HG02678 (cell line): ENCODE measurements around the gene VPS26C.

Experiments
- ATAC-seq: cut with Tn5 transposase; IDR thresholded peaks from one replicate; pipeline ENCODE4 v1.9.1; 2021; ENCODE audit warnings: mild to moderate bottlenecking, moderate library complexity; ENCODE audit not compliant: unreplicated experiment

VPS26C gene

DNA sequence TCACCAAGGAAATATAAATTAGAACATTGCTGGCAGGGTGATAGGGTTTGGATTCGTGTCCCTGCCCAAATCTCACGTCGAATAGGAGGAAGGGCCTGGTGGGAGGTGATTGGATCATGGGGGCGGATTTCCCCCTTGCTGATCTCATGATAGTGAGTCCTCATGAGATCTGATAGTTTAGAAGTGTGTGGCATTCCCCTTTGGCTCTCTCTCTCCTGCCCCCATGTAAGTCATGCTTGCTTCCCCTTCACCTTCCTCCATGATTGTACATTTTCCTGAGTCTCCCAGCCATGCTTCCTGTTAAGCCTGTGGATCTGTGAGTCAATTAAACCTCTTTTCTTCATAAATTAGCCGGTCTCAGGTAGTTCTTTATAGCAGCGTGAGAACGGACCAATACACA is 60.6 kb downstream of the VPS26C start:
- ATAC-seq: no peak

DNA sequence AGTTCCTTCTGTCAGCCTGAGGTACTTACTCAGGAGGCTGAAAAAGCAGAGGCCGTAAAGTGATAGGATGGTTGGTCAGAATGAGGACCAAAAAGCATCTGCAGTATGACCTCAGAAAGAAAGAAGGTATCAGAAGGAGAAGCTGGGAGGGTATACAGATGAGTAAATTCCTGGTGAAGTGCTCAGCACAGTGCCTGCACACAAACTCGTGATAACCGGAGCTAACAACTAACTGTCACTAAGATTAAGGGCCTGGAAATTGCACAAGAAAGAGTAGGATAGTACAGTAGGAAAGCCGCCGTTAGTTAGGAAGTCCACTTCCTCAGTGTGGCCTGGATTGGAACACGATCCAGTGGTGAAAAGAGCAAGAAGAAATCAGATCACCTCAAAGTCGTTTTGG is 62.6 kb downstream of the VPS26C start:
- ATAC-seq: no peak

GRCh38 chr21:37202221-37203110 is 64.7 kb downstream of the VPS26C start:
- ATAC-seq: no peak

GRCh38 chr21:37200641-37201480 is 66.3 kb downstream of the VPS26C start:
- ATAC-seq: no peak

GRCh38 chr21:37199057-37199924 is 67.8 kb downstream of the VPS26C start:
- ATAC-seq: no peak

DNA sequence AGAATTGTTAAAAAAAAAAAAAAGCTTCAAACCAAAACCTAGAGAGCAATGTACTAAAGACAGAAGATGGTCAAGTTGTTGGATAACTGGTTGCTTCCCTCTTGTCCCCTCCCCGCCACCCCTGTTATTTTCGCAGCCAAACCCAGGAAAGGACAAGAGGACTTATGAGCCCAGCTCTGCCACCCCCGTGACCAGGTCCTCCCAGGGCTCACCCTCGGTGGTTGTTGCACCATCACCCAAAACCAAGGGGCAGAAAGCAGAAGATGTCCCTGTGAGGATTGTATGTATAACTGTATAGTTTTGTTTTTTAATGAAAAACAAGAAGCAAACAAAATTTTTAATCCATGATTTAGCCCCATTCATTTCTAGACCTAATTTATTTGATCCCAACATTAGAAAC is 69.4 kb downstream of the VPS26C start:
- no peak for ATAC-seq

GRCh38 chr21:37196847-37197246 is 70.3 kb downstream of the VPS26C start:
- ATAC-seq: no peak

GRCh38 chr21:37195610-37196009 is 71.5 kb downstream of the VPS26C start:
- no peak for ATAC-seq

DNA sequence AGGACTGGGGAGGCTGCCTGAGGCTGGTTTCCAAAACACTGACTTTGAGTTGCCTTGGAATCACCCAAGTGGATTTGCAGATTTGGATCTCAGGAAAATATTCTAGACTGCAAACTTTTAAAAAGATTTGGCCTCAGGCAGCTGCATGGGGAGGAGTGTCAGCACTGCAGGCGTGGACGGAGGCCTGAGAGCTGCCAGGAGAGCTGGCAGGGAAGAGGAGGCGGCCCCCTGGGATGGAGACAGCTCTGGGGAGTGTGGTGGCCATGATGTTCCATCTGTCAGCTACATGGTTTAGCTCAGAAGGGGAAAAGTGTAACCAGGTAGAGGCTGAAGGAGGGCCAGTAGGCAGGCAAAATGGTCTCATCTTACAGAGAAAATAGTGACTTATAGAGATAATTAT is 72.1 kb downstream of the VPS26C start:
- no peak for ATAC-seq

- no peak for ATAC-seq
Measured at GRCh38 chr21:37193676-37194075, 73.5 kb downstream of the VPS26C start.

DNA sequence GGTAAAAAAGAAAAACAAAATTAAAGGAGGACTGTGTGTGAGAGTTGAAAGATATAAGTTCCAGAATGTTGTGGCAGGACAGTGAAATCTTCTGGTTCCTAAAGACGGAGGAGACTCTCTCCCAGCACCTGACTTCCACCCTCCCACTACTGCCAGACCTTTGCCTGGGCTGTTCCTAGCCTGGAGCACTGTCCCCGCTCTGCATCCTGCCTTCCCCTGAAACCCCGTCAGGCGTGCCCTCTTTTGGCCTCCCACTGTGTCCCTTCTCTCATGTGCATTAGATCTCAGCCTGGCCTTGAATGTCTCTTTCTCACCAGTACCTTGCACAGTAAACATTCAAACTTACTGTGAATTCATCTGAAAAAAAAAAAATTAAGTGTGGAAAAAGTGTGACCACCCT is 74.1 kb downstream of the VPS26C start:
- ATAC-seq: no peak

- no peak for ATAC-seq
Measured at GRCh38 chr21:37192019-37192418, 75.1 kb downstream of the VPS26C start.

GRCh38 chr21:37188825-37189224 is 78.3 kb downstream of the VPS26C start:
- ATAC-seq: no peak

- no peak for ATAC-seq
Measured at GRCh38 chr21:37186983-37187382, 80.2 kb downstream of the VPS26C start.

DNA sequence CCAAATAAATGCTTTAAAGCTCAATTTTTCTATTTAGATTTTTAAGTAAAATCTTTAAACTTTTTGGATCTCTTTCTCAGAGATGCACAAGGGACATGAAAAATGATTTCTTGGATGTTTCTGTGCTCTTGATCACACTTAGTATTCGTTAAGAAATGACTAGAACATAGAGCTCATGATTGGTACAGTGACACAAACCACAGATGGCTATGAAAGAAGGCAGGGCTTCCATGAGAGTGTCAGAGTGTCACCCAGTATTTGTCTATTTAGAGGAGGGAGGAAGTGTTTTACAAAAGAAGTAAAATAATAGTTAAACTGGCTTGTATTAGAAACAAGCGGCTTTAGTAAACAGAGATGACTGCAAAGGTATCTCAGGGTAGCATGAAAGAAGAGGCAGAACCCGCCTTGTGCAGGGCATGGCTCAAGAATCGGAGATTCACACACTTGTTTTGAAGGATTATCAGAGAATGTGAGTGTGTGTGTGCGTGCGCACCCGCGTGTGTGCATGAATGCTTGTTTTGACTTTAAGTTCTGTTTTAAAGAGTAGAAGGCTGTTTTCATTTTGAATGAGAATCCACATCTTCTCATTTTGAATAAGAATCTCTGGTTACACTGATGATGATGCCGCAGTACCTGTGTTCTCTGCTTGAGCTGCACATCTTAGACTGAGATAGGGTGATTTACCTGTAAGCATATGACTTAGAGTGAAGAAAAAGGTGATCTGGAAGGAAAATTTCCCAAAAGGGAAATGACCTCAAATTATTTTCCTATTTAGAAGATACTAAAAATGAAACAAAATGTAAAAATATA is 82.1 kb downstream of the VPS26C start:
- ATAC-seq: no peak

DNA sequence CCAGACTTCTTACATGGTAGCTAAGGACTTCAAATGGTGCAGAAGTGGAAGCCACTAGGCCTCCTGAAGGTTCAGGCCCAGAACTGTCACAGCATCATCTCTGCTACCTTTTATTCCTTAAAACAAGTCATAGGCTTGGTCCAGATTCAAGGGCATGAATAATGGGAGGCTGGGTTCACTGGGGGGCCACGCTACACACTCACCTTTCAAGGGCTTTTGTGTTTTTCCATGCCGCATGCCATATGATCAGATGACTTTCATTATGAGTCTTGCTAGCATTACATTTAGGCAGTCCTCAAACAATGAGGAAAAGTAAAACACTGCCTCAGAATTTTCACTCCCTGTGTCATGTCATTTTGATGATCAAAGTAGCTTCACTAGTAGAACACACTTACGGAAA is 83.4 kb downstream of the VPS26C start:
- ATAC-seq: no peak

DNA sequence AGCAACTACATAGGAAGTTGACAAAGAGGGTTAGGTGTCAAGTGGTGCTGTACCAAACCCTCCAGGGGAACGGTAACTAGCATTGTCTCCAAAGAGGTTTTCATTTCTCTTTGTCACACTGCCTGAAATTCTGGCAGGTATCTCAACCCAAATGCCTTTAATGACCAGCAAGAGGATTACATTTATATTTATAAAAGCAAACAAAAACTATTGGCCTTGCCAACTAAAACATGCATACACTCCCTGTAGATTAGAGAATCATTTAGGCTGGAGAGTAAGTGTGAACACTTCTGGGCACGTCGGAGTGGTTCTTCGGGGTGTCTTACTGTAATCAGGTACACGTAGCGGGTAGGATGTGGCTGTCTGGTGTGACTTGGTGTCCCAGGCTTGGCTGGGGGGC is 84.9 kb downstream of the VPS26C start:
- no peak for ATAC-seq

DNA sequence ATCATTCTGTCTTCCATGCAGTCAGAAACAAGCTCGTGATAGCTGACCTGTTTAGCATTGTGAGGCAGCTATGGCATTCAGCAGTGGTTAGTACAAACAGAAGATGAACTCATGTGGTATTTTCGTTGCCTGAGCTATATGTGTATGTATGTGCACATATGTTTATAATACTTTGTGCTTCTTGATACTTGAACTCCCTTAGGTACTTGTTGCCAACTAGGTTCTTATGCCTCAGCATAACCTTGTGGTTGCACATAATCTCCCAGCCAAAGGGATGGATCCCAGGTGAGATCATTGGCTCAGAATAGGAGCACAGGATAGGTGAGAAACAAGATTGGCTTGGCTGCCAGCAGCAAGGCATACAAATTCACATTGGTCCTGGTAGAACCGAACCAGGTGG is 86.1 kb downstream of the VPS26C start:
- ATAC-seq: no peak

DNA sequence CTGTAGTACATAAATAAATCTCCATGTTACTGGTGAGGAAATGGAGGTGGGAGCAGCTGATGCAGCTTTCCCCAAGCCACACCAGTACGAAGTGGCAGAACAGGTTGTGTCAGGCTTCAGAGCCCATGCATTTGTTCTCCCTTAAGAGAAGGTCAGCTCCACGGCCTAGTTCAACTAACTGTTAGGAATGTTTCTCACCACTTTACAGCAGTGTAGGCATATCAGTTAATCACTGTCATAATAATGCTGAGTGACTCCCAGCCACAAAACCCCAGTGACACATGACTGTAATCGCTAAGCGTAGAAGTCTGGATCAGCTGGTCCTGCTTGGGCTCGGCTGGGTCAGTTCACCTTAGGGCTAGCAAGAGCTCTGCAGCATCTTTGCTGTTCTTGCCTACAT is 90.4 kb downstream of the VPS26C start:
- ATAC-seq: no peak
